Hepatocyte (in vitro differentiated cells): ENCODE data around the gene PRKCA. TPM values are rescaled to one million over a fixed set of nuclear protein-coding genes. Genes with fewer than 3 reads are reported as not detected.

Source experiments
- DNase-seq: peaks from one replicate; pipeline ENCODE4 v3.0.0-alpha.2; 2016; ENCODE audit warnings: low spot score
- H2AFZ ChIP-seq: fragments of 200-600 bp; sonication (generic); 2 replicates; pipeline ENCODE4 v1.6.0; 2016; ENCODE audit warnings: antibody characterized with exemption, mild to moderate bottlenecking
- H3K27ac ChIP-seq: fragments of 200-600 bp; sonication (generic); 2 replicates; pipeline ENCODE4 v1.5.1; 2016; ENCODE audit warnings: mild to moderate bottlenecking
- H3K27me3 ChIP-seq: fragments of 200-600 bp; sonication (generic); 2 replicates; pipeline ENCODE4 v1.6.1; 2016
- H3K36me3 ChIP-seq: fragments of 200-600 bp; sonication (generic); replicated peaks from 2 replicates; pipeline ENCODE4 v1.5.1; 2016; ENCODE audit warnings: low read depth; ENCODE audit not compliant: insufficient read depth
- H3K4me1 ChIP-seq: fragments of 200-600 bp; sonication (generic); 2 replicates; pipeline ENCODE4 v1.5.1; 2016; ENCODE audit warnings: mild to moderate bottlenecking, moderate library complexity; ENCODE audit not compliant: insufficient read depth
- H3K4me2 ChIP-seq: fragments of 200-600 bp; sonication (generic); 2 replicates; pipeline ENCODE4 v1.6.0; 2016
- H3K4me3 ChIP-seq: fragments of 200-600 bp; sonication (generic); 2 replicates; pipeline ENCODE4 v1.5.1; 2016; ENCODE audit warnings: mild to moderate bottlenecking
- H3K79me2 ChIP-seq: fragments of 200-600 bp; sonication (generic); 2 replicates; pipeline ENCODE4 v1.6.0; 2017; ENCODE audit warnings: mild to moderate bottlenecking
- H3K9me2 ChIP-seq: fragments of 200-600 bp; sonication (generic); replicated peaks from 2 replicates; pipeline ENCODE4 v1.6.0; 2017; ENCODE audit warnings: mild to moderate bottlenecking; ENCODE audit not compliant: insufficient read depth
- H3K9me3 ChIP-seq: fragments of 200-600 bp; sonication (generic); 2 replicates; pipeline ENCODE4 v1.5.1; 2016; ENCODE audit warnings: low read depth, mild to moderate bottlenecking
- H4K20me1 ChIP-seq: fragments of 200-600 bp; sonication (generic); 2 replicates; pipeline ENCODE4 v1.6.0; 2016; ENCODE audit warnings: mild to moderate bottlenecking; ENCODE audit not compliant: insufficient read depth, poor library complexity, severe bottlenecking
- EZH2 ChIP-seq: fragments of 200-600 bp; sonication (generic); IDR thresholded peaks from 2 replicates; pipeline ENCODE4 v1.6.1; 2016; ENCODE audit warnings: antibody characterized with exemption, mild to moderate bottlenecking, borderline replicate concordance
- EZH2phosphoT487 ChIP-seq: fragments of 200-600 bp; sonication (generic); IDR thresholded peaks from one replicate; pipeline ENCODE4 v1.6.1; 2018; ENCODE audit warnings: antibody characterized with exemption, mild to moderate bottlenecking, low read depth, moderate library complexity; ENCODE audit not compliant: unreplicated experiment, severe bottlenecking
- WGBS: methylation state at CpG from one replicate; pipeline ENCODE4 v1.1.6; 2016; ENCODE audit warnings: low lambda C conversion rate; ENCODE audit errors: missing lambda C conversion rate; 5-methylcytosine and 5-hydroxymethylcytosine counted together
- polyA plus RNA-seq: library from polyadenylated mRNA; unstranded; fragments of >200 nt; fragmentation: Nextera tagmentation; extraction: Ambion mirVana; gene quantifications from 2 replicates; pipeline ENCODE4 v1.2.1, GENCODE V29; 2016
- total RNA-seq: library from RNA; depleted of rRNA; stranded (reverse); fragments of >200 nt; gene quantifications from 2 replicates; pipeline ENCODE4 v1.2.3, GENCODE V29; 2014
- TF ChIP-seq, protein P1 (sequence below): fragments of 200-600 bp; sonication (generic); IDR thresholded peaks from 2 replicates; pipeline ENCODE4 v1.5.1; 2016; ENCODE audit warnings: antibody characterized with exemption, mild to moderate bottlenecking; ENCODE audit not compliant: poor library complexity

Gene PRKCA
- total and polyA plus RNA-seq, 2 experiments from 2014 or later, result 5.9 to 18.5 TPM

DNA sequence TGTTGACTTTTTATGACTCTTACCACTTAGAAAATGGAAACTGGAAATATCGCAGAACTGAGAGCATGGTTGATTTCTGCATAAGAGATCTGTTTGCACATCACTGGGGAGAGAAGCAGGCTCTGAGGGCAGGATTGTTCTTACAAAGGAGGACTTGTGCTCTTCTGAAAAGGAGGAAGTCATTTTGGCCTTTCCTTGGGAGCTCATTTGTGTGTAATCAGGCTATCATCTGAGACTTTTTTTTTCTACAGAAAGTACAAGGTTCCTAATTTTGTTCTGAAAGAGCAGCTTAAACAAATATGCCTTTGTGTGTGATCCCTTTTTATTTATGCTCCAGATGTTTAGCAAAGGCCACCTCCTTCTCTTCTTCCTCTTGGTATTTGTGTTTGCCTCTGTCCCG lies 386.8 kb downstream of the PRKCA start:
- Histone ChIP-seq H2AFZ (no peak overlapping the region), H3K36me3 (no peaks in the 10 kb centered on the region), H3K4me1 (peaks cover under 1% of the 10 kb centered on the region), H3K9me3 (no peaks in the 10 kb centered on the region), H3K27ac (peak overlapping the region; percentile 13), H3K4me3 (no peak overlapping the region), H3K4me2 (no peak overlapping the region), H3K79me2 (no peaks in the 10 kb centered on the region), H3K27me3 (no peaks in the 10 kb centered on the region), H3K9me2 (no peaks in the 10 kb centered on the region), H4K20me1 (no peaks in the 10 kb centered on the region)
- WGBS, result 70% methylated on average over 2 of the region's 2 CpGs
- TF ChIP-seq, protein P1, sequence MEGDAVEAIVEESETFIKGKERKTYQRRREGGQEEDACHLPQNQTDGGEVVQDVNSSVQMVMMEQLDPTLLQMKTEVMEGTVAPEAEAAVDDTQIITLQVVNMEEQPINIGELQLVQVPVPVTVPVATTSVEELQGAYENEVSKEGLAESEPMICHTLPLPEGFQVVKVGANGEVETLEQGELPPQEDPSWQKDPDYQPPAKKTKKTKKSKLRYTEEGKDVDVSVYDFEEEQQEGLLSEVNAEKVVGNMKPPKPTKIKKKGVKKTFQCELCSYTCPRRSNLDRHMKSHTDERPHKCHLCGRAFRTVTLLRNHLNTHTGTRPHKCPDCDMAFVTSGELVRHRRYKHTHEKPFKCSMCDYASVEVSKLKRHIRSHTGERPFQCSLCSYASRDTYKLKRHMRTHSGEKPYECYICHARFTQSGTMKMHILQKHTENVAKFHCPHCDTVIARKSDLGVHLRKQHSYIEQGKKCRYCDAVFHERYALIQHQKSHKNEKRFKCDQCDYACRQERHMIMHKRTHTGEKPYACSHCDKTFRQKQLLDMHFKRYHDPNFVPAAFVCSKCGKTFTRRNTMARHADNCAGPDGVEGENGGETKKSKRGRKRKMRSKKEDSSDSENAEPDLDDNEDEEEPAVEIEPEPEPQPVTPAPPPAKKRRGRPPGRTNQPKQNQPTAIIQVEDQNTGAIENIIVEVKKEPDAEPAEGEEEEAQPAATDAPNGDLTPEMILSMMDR, result no peak
- no peak for DNase-seq

DNA sequence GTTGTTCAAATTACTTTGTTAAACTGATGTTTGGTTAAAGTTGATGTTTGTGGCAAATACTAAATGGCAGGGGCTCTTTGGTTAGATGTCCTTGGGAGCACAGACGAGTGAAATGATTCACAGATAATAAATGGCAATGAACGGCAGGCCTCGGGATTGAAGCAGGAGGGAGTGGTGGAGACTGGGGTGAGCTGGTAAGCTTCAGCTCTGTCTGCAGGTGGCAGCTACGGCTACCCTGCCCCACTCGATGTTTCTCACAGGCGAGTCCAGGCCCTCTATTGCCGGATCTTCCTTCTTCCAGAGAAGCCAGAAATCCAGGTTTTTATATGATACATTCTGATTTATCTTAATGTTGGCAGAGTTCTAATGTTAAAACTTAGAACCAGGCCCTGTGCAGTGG lies 387.8 kb downstream of the PRKCA start:
- H3K4me1 ChIP-seq, result no peaks in the 10 kb centered on the region
- H4K20me1 ChIP-seq, result no peaks in the 10 kb centered on the region
- H3K4me2 ChIP-seq, result no peak overlapping the region
- 86% methylated on average over 7 of the region's 7 CpGs for WGBS
- DNase-seq, result no peak
- H3K36me3 ChIP-seq, result no peaks in the 10 kb centered on the region
- H3K9me2 ChIP-seq, result no peaks in the 10 kb centered on the region
- no peak overlapping the region for H2AFZ ChIP-seq
- H3K79me2 ChIP-seq, result no peaks in the 10 kb centered on the region
- no peak overlapping the region for H3K4me3 ChIP-seq
- no peaks in the 10 kb centered on the region for H3K27me3 ChIP-seq
- H3K27ac ChIP-seq, result no peak overlapping the region
- TF ChIP-seq EZH2 (no peak), EZH2phosphoT487 (no peak)
- TF ChIP-seq, protein P1, result no peak
- H3K9me3 ChIP-seq, result no peaks in the 10 kb centered on the region

DNA sequence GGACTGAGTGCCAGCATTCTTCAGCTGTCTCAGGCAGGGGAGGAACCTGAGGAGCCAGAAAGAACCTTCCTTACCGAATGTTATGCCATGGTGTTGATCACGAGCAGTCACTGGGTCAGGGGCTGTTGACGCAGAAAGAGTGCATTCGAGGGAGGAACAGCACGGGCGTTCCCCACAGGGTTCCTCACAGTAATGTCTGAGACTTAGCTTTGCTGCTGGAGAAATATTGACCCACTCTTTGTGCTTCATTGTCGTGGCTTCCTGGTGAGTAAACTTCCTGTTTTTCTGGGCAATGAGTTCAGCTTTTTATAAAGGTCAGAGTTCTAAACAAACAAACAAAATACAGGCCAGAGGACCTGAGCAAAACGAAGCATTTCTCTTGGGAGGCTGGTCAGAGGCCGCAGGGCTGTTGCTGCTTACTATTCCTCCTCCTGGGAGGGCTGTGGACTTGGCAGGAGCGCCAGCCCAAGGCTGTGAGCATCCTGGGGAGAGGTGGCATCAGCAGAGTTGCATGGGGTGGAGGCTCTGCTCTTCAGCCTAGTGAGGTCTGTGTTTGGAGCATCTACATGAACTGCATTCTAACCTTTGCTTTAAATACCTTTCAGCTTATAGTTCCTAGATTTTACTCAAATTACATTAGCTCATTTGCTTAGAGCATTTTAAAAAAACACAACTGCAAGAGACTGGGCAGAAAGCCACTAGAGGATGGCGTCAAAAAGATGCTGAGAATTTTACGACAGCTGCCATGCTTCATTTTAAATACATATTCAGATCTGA lies 389.4 kb downstream of the PRKCA start:
- Histone ChIP-seq H3K9me3 (no peaks in the 10 kb centered on the region), H3K36me3 (no peaks in the 10 kb centered on the region), H3K4me2 (no peak overlapping the region), H3K27ac (no peak overlapping the region), H3K27me3 (no peaks in the 10 kb centered on the region), H3K79me2 (no peaks in the 10 kb centered on the region), H3K4me1 (no peaks in the 10 kb centered on the region), H3K4me3 (no peak overlapping the region), H3K9me2 (no peaks in the 10 kb centered on the region), H2AFZ (no peak overlapping the region), H4K20me1 (no peaks in the 10 kb centered on the region)
- TF ChIP-seq EZH2phosphoT487 (no peak), EZH2 (no peak)
- TF ChIP-seq, protein P1, result no peak
- WGBS, result 72% methylated on average over 12 of the region's 12 CpGs
- DNase-seq, result no peak

DNA sequence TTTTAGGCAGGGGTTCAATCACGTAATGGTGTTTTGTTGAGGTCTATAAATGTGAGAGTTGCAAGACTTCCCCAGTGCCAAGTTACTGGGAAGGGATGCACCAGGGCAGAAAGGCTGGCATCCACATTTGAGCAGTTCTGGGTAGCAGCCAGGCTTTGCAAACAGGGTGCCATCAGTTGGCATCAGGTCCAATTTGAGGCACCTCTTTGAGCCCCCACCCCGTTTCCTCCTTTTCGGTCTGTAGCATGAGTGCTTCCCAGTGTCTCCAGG lies 389.9 kb downstream of the PRKCA start:
- Histone ChIP-seq H3K4me3 (no peak overlapping the region), H2AFZ (no peak overlapping the region), H3K4me1 (no peaks in the 10 kb centered on the region), H3K4me2 (no peak overlapping the region), H3K9me2 (no peaks in the 10 kb centered on the region), H3K9me3 (no peaks in the 10 kb centered on the region), H3K27me3 (no peaks in the 10 kb centered on the region), H3K36me3 (no peaks in the 10 kb centered on the region), H3K27ac (no peak overlapping the region), H3K79me2 (no peaks in the 10 kb centered on the region), H4K20me1 (no peaks in the 10 kb centered on the region)
- TF ChIP-seq, protein P1, result no peak
- no peak for TF ChIP-seq EZH2
- TF ChIP-seq EZH2phosphoT487, result no peak
- 81% methylated on average over 3 of the region's 3 CpGs for WGBS
- no peak for DNase-seq
